Mesothelial cell of epicardium (in vitro differentiated cells): ENCODE measurements around the gene KCNJ3. TPM values are rescaled to one million over a fixed set of nuclear protein-coding genes. Genes with fewer than 3 reads are reported as not detected.

Experiments
- DNase-seq, 2 experiments: peaks; one replicate each; pipeline ENCODE4 v3.0.0; 2021; ENCODE audit warnings: low spot score in 2 of 2; ENCODE audit not compliant: unreplicated experiment in 2 of 2
- H3K27ac Mint-ChIP-seq: 2 replicates; pipeline ENCODE4 v1.8.0; 2021; ENCODE audit warnings: mixed read lengths
- H3K27me3 Mint-ChIP-seq: 2 replicates; pipeline ENCODE4 v1.8.0; 2021; ENCODE audit warnings: low read depth, mixed read lengths
- H3K36me3 Mint-ChIP-seq: 2 replicates; pipeline ENCODE4 v1.8.0; 2021; ENCODE audit warnings: mixed read lengths
- H3K4me1 Mint-ChIP-seq: 2 replicates; pipeline ENCODE4 v1.8.0; 2021; ENCODE audit warnings: mixed read lengths
- H3K4me3 Mint-ChIP-seq: 2 replicates; pipeline ENCODE4 v1.8.0; 2021; ENCODE audit warnings: mild to moderate bottlenecking, moderate library complexity, mixed read lengths
- H3K9me3 Mint-ChIP-seq: 2 replicates; pipeline ENCODE4 v1.8.0; 2021; ENCODE audit warnings: mixed read lengths
- total RNA-seq: library from RNA; stranded (reverse); gene quantifications from 3 replicates; pipeline ENCODE4 v1.2.1, GENCODE V29; 2021
- TF ChIP-seq, protein P1 (sequence below): fragments of 200-600 bp; sonication (generic); IDR thresholded peaks from one replicate; pipeline ENCODE4 v1.5.0; 2021; ENCODE audit warnings: antibody characterized with exemption; ENCODE audit not compliant: unreplicated experiment

Gene KCNJ3
- total RNA-seq, 1 donor from 2014 or later = 1.4 TPM

DNA sequence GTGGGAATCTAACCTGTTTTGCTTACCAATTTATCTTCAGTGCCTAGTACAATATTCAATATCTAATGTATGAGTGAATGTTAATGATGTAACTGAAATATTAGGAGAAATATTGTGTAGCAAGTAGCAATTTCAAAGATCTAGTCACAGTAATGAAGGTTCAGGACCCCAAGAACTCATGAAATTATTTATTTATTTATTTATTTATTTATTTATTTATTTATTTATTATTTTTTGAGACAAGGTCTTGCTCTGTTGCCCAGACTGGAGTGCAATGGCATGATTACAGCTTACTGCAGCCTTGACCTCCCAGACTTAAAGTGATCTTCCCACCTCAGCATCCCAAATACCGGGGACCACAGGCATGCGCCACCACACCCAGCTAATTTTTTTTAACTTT lies 126.9 kb downstream of the KCNJ3 start:
- Mint-ChIP-seq H3K27me3 (no peaks in the 10 kb centered on the region), H3K9me3 (no peaks in the 10 kb centered on the region), H3K4me3 (no peak overlapping the region), H3K36me3 (no peaks in the 10 kb centered on the region), H3K27ac (no peak overlapping the region), H3K4me1 (peaks cover 5% of the 10 kb centered on the region)
- no peak for DNase-seq
- TF ChIP-seq, protein P1, sequence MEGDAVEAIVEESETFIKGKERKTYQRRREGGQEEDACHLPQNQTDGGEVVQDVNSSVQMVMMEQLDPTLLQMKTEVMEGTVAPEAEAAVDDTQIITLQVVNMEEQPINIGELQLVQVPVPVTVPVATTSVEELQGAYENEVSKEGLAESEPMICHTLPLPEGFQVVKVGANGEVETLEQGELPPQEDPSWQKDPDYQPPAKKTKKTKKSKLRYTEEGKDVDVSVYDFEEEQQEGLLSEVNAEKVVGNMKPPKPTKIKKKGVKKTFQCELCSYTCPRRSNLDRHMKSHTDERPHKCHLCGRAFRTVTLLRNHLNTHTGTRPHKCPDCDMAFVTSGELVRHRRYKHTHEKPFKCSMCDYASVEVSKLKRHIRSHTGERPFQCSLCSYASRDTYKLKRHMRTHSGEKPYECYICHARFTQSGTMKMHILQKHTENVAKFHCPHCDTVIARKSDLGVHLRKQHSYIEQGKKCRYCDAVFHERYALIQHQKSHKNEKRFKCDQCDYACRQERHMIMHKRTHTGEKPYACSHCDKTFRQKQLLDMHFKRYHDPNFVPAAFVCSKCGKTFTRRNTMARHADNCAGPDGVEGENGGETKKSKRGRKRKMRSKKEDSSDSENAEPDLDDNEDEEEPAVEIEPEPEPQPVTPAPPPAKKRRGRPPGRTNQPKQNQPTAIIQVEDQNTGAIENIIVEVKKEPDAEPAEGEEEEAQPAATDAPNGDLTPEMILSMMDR = no peak

DNA sequence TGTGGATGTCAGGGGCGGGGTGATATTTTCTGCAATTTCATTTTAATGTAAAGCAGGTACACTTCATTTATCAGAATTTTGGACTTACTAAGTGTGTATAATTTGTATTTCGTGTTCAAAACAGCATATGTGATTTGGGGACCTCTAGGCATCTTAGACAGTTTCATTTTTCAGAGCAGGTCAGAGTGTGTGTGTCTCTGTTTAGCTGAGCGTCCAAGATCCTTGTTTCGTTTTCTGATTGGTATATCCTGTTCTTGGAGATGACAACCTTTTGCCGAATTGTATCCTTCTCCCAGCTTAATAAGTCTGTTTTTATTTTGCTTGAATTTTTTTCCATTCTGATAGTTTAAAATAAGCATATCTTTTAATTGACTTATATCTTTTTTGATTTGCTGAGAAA lies 128.3 kb downstream of the KCNJ3 start:
- TF ChIP-seq, protein P1 = no peak
- no peak overlapping the region for H3K4me3 Mint-ChIP-seq

DNA sequence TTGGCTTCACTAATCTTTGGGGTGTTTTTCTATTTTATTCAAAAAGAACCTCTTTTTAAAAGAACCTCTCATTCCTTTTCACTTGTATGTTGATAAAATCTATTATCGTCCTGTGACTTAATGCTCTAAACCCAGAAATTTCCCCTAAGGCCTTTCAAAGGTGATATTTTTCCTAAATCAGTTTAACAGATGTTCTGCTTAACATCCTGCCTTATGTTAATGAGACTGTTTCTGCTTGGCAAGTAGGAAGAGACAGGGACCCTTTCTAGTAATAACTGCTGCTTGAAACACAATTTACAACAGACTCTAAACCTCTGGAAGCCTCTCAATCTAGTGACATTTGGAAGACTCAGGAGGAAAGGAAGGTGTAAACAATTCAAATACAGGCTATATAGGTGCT lies 128.8 kb downstream of the KCNJ3 start:
- no peak overlapping the region for H3K4me3 Mint-ChIP-seq
- no peaks in the 10 kb centered on the region for H3K9me3 Mint-ChIP-seq

More for the DNA sequence above, 128.3 kb downstream of the KCNJ3 start:
- H3K36me3 Mint-ChIP-seq = no peaks in the 10 kb centered on the region
- H3K27me3 Mint-ChIP-seq = no peaks in the 10 kb centered on the region
- H3K9me3 Mint-ChIP-seq = no peaks in the 10 kb centered on the region
- H3K27ac Mint-ChIP-seq = no peak overlapping the region
- no peak for DNase-seq
- peaks cover 7% of the 10 kb centered on the region for H3K4me1 Mint-ChIP-seq

DNA sequence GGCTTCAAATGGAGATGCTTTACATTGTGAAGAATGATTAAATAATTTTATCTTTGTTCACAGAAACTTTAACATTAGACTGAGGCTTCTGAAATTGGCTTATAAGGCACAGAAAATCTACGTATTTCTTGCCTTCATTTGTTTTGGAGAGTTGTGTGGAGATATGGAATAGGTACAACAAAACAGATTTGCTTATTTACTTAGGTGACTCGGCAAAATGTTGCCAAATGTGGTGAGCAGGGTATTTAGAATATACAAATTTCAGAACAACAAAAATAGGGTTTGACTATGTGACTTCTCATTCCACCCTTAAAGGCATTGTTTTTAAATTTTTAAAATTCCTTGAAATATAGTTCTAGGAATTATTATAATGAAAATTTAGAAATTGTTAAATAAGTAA lies 134.2 kb downstream of the KCNJ3 start:
- peaks cover 4% of the 10 kb centered on the region for H3K4me1 Mint-ChIP-seq
- TF ChIP-seq, protein P1 = no peak
- no peaks in the 10 kb centered on the region for H3K9me3 Mint-ChIP-seq
- H3K4me3 Mint-ChIP-seq = no peak overlapping the region
- no peaks in the 10 kb centered on the region for H3K27me3 Mint-ChIP-seq
- DNase-seq = no peak
- H3K36me3 Mint-ChIP-seq = no peaks in the 10 kb centered on the region
- no peak overlapping the region for H3K27ac Mint-ChIP-seq

More for the DNA sequence above, 128.8 kb downstream of the KCNJ3 start:
- TF ChIP-seq, protein P1 = no peak
- H3K27ac Mint-ChIP-seq = no peak overlapping the region
- peaks cover 7% of the 10 kb centered on the region for H3K4me1 Mint-ChIP-seq
- DNase-seq = no peak
- no peaks in the 10 kb centered on the region for H3K27me3 Mint-ChIP-seq
- H3K36me3 Mint-ChIP-seq = no peaks in the 10 kb centered on the region

DNA sequence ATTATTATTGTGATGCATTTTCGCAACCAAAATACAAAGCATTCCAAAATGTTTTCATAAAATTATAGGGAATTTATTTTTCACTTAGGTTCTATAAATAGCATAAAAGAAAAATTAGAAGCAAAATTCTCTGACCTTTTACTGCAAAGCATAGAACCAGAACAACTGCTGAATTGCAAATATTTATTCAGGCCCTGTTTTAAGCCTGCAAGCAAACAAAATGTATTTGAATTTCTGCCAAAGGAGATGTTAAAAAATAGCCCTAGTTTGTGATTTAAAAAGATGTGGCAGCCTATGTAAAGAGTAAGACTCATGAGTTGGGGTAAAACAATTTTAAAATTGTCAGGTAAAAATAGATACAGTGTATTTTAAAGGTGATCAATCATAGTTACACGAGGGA lies 138.1 kb downstream of the KCNJ3 start:
- Mint-ChIP-seq H3K36me3 (no peaks in the 10 kb centered on the region), H3K9me3 (peaks cover 17% of the 10 kb centered on the region), H3K4me1 (no peaks in the 10 kb centered on the region), H3K4me3 (no peak overlapping the region), H3K27me3 (no peaks in the 10 kb centered on the region), H3K27ac (no peak overlapping the region)
- no peak for DNase-seq
- TF ChIP-seq, protein P1 = no peak

DNA sequence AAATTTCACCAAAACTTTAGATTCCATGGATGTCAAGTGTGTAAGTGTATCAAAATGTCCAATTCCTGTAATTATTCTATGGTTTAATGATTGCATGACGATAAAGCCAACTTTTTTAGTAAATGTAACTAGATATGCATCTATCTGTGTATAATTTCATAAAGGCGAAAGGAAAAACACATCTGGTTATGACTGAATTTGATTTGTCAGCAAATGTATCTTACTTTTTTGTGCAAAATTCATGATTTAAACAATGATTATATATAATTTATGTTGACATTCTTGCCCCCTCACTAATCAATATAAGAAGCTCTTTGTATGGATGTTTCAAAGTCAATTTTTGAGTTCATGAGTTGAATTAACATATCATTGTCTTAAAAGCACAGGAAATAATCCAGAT lies 138.5 kb downstream of the KCNJ3 start:
- H3K27ac Mint-ChIP-seq = no peak overlapping the region
- peaks cover 21% of the 10 kb centered on the region for H3K9me3 Mint-ChIP-seq
- no peaks in the 10 kb centered on the region for H3K36me3 Mint-ChIP-seq
- DNase-seq = no peak
- H3K27me3 Mint-ChIP-seq = no peaks in the 10 kb centered on the region
- no peak overlapping the region for H3K4me3 Mint-ChIP-seq
- no peaks in the 10 kb centered on the region for H3K4me1 Mint-ChIP-seq
- TF ChIP-seq, protein P1 = no peak
